Subcutaneous abdominal adipose tissue (tissue), 5 donors: ENCODE measurements around the gene KTN1.

ENCODE experiments used
- H3K27ac ChIP-seq: one replicate; pipeline ENCODE4 v1.7.0; 2013; ENCODE audit warnings: low read depth, mild to moderate bottlenecking, inconsistent platforms, low read length, moderate library complexity
- H3K27me3 ChIP-seq, 5 donors: one replicate each; pipeline ENCODE4 v1.7.0; 2013; ENCODE audit warnings: low read length in 5 of 5, inconsistent platforms in 1 of 5; ENCODE audit not compliant: control insufficient read depth in 5 of 5, insufficient read depth in 4 of 5
- H3K36me3 ChIP-seq, 5 donors: one replicate each; pipeline ENCODE4 v1.7.0; 2013; ENCODE audit warnings: low read length in 5 of 5; ENCODE audit not compliant: control insufficient read depth in 5 of 5, insufficient read depth in 5 of 5
- H3K4me1 ChIP-seq, 5 donors: one replicate each; pipeline ENCODE4 v1.7.0; 2013; ENCODE audit warnings: low read length in 5 of 5, mild to moderate bottlenecking in 3 of 5, moderate library complexity in 1 of 5; ENCODE audit not compliant: control insufficient read depth in 5 of 5, insufficient read depth in 5 of 5
- H3K4me3 ChIP-seq, 5 donors: one replicate each; pipeline ENCODE4 v1.7.0; 2013; ENCODE audit warnings: low read length in 5 of 5, low read depth in 1 of 5
- H3K9ac ChIP-seq, 5 donors: one replicate each; pipeline ENCODE4 v1.7.0; 2013; ENCODE audit warnings: low read length in 5 of 5, mild to moderate bottlenecking in 4 of 5, moderate library complexity in 3 of 5
- H3K9me3 ChIP-seq, 5 donors: one replicate each; pipeline ENCODE4 v1.7.0; 2013; ENCODE audit warnings: low read length in 5 of 5; ENCODE audit not compliant: control insufficient read depth in 5 of 5
- donor health status: healthy.
- donor health status: healthy.
- donor health status: healthy.
- donor health status: healthy.
- donor health status: healthy.

The KTN1 gene

GRCh38 chr14:55625481-55625880 is 45.5 kb downstream of the KTN1 start:
- Histone ChIP-seq H3K4me1 (peaks cover 0 to 11% (median 0%) of the 10 kb centered on the region in 5 donors), H3K27me3 (no peaks in the 10 kb centered on the region), H3K4me3 (no peak overlapping the region), H3K9me3 (no peaks in the 10 kb centered on the region), H3K36me3 (peaks cover 22 to 44% (median 39%) of the 10 kb centered on the region in 5 donors), H3K27ac (no peak overlapping the region), H3K9ac (no peak overlapping the region)

- peaks cover 0 to 11% (median 0%) of the 10 kb centered on the region in 5 donors for H3K4me1 ChIP-seq
- peaks cover 20 to 42% (median 37%) of the 10 kb centered on the region in 5 donors for H3K36me3 ChIP-seq
- no peaks in the 10 kb centered on the region for H3K9me3 ChIP-seq
- no peak overlapping the region for H3K4me3 ChIP-seq
- no peak overlapping the region for H3K9ac ChIP-seq
- no peaks in the 10 kb centered on the region for H3K27me3 ChIP-seq
- H3K27ac ChIP-seq = no peak overlapping the region
These were observed 46.1 kb downstream of the KTN1 start for GRCh38 chr14:55626131-55626530.

- peaks cover 0 to 11% (median 0%) of the 10 kb centered on the region in 5 donors for H3K4me1 ChIP-seq
These were observed 48.4 kb downstream of the KTN1 start for GRCh38 chr14:55628426-55628825.

GRCh38 chr14:55638665-55639064 is 58.7 kb downstream of the KTN1 start:
- Histone ChIP-seq H3K27ac (no peak overlapping the region), H3K36me3 (peaks cover 45 to 76% (median 66%) of the 10 kb centered on the region in 5 donors), H3K4me1 (no peaks in the 10 kb centered on the region), H3K9ac (no peak overlapping the region), H3K4me3 (no peak overlapping the region), H3K27me3 (no peaks in the 10 kb centered on the region), H3K9me3 (no peaks in the 10 kb centered on the region)

More at GRCh38 chr14:55628426-55628825, 48.4 kb downstream of the KTN1 start:
- Histone ChIP-seq H3K27ac (no peak overlapping the region), H3K9me3 (no peaks in the 10 kb centered on the region), H3K27me3 (no peaks in the 10 kb centered on the region), H3K36me3 (peaks cover 15 to 38% (median 25%) of the 10 kb centered on the region in 5 donors), H3K9ac (no peak overlapping the region), H3K4me3 (no peak overlapping the region)

- Histone ChIP-seq H3K27ac (no peak overlapping the region), H3K4me3 (no peak overlapping the region), H3K27me3 (no peaks in the 10 kb centered on the region)
These were observed 61.3 kb downstream of the KTN1 start for GRCh38 chr14:55641290-55641689.

GRCh38 chr14:55641954-55642353 is 61.9 kb downstream of the KTN1 start:
- Histone ChIP-seq H3K9ac (no peak overlapping the region), H3K4me3 (no peak overlapping the region), H3K4me1 (no peaks in the 10 kb centered on the region), H3K9me3 (no peaks in the 10 kb centered on the region), H3K36me3 (peaks cover 27 to 54% (median 49%) of the 10 kb centered on the region in 5 donors), H3K27me3 (no peaks in the 10 kb centered on the region), H3K27ac (no peak overlapping the region)

More at GRCh38 chr14:55641290-55641689, 61.3 kb downstream of the KTN1 start:
- Histone ChIP-seq H3K36me3 (peaks cover 34 to 60% (median 56%) of the 10 kb centered on the region in 5 donors), H3K9me3 (no peaks in the 10 kb centered on the region), H3K4me1 (no peaks in the 10 kb centered on the region), H3K9ac (no peak overlapping the region)

GRCh38 chr14:55645145-55645544 is 65.1 kb downstream of the KTN1 start:
- H3K9me3 ChIP-seq = no peaks in the 10 kb centered on the region
- no peak overlapping the region for H3K9ac ChIP-seq
- no peak overlapping the region for H3K27ac ChIP-seq
- H3K36me3 ChIP-seq = peaks cover 25 to 53% (median 40%) of the 10 kb centered on the region in 5 donors
- H3K4me1 ChIP-seq = no peaks in the 10 kb centered on the region
- no peaks in the 10 kb centered on the region for H3K27me3 ChIP-seq
- H3K4me3 ChIP-seq = no peak overlapping the region

GRCh38 chr14:55645845-55646832 is 66.1 kb downstream of the KTN1 start:
- Histone ChIP-seq H3K36me3 (peaks cover 24 to 54% (median 38%) of the 10 kb centered on the region in 5 donors), H3K4me1 (no peaks in the 10 kb centered on the region), H3K27ac (no peak overlapping the region), H3K27me3 (no peaks in the 10 kb centered on the region), H3K9ac (no peak overlapping the region), H3K4me3 (no peak overlapping the region), H3K9me3 (no peaks in the 10 kb centered on the region)

- H3K4me1 ChIP-seq = no peaks in the 10 kb centered on the region
- no peak overlapping the region for H3K27ac ChIP-seq
- H3K9me3 ChIP-seq = no peaks in the 10 kb centered on the region
- no peak overlapping the region for H3K9ac ChIP-seq
- H3K36me3 ChIP-seq = peaks cover 45 to 63% (median 54%) of the 10 kb centered on the region in 5 donors
- no peaks in the 10 kb centered on the region for H3K27me3 ChIP-seq
- H3K4me3 ChIP-seq = no peak overlapping the region
These were observed 71.0 kb downstream of the KTN1 start for GRCh38 chr14:55650992-55651391.

- H3K4me1 ChIP-seq = no peaks in the 10 kb centered on the region
- no peak overlapping the region for H3K9ac ChIP-seq
- H3K27ac ChIP-seq = no peak overlapping the region
- H3K36me3 ChIP-seq = peaks cover 51 to 77% (median 63%) of the 10 kb centered on the region in 5 donors
- H3K9me3 ChIP-seq = no peaks in the 10 kb centered on the region
- no peaks in the 10 kb centered on the region for H3K27me3 ChIP-seq
- no peak overlapping the region for H3K4me3 ChIP-seq
These were observed 74.2 kb downstream of the KTN1 start for GRCh38 chr14:55654243-55654642.
